Mesothelial cell of epicardium (in vitro differentiated cells): Measurements from ENCODE around the gene MDM2. TPM values are rescaled to one million over a fixed set of nuclear protein-coding genes. Genes with fewer than 3 reads are reported as not detected.
"Not testable (repeated sequence)": the region's sequence is repeated elsewhere in the genome, so short reads cannot be mapped to it uniquely, and the experiment has no call there.

Source experiments
- DNase-seq, 2 experiments: peaks; one replicate each; pipeline ENCODE4 v3.0.0; 2021; ENCODE audit warnings: low spot score in 2 of 2; ENCODE audit not compliant: unreplicated experiment in 2 of 2
- H3K27ac Mint-ChIP-seq: 2 replicates; pipeline ENCODE4 v1.8.0; 2021; ENCODE audit warnings: mixed read lengths
- H3K27me3 Mint-ChIP-seq: 2 replicates; pipeline ENCODE4 v1.8.0; 2021; ENCODE audit warnings: low read depth, mixed read lengths
- H3K36me3 Mint-ChIP-seq: 2 replicates; pipeline ENCODE4 v1.8.0; 2021; ENCODE audit warnings: mixed read lengths
- H3K4me1 Mint-ChIP-seq: 2 replicates; pipeline ENCODE4 v1.8.0; 2021; ENCODE audit warnings: mixed read lengths
- H3K4me3 Mint-ChIP-seq: 2 replicates; pipeline ENCODE4 v1.8.0; 2021; ENCODE audit warnings: mild to moderate bottlenecking, moderate library complexity, mixed read lengths
- H3K9me3 Mint-ChIP-seq: 2 replicates; pipeline ENCODE4 v1.8.0; 2021; ENCODE audit warnings: mixed read lengths
- total RNA-seq: library from RNA; stranded (reverse); gene quantifications from 3 replicates; pipeline ENCODE4 v1.2.1, GENCODE V29; 2021
- TF ChIP-seq, protein P1 (sequence below): fragments of 200-600 bp; sonication (generic); IDR thresholded peaks from one replicate; pipeline ENCODE4 v1.5.0; 2021; ENCODE audit warnings: antibody characterized with exemption; ENCODE audit not compliant: unreplicated experiment

Gene MDM2
- total RNA-seq, 1 donor from 2014 or later: 182 TPM

DNA sequence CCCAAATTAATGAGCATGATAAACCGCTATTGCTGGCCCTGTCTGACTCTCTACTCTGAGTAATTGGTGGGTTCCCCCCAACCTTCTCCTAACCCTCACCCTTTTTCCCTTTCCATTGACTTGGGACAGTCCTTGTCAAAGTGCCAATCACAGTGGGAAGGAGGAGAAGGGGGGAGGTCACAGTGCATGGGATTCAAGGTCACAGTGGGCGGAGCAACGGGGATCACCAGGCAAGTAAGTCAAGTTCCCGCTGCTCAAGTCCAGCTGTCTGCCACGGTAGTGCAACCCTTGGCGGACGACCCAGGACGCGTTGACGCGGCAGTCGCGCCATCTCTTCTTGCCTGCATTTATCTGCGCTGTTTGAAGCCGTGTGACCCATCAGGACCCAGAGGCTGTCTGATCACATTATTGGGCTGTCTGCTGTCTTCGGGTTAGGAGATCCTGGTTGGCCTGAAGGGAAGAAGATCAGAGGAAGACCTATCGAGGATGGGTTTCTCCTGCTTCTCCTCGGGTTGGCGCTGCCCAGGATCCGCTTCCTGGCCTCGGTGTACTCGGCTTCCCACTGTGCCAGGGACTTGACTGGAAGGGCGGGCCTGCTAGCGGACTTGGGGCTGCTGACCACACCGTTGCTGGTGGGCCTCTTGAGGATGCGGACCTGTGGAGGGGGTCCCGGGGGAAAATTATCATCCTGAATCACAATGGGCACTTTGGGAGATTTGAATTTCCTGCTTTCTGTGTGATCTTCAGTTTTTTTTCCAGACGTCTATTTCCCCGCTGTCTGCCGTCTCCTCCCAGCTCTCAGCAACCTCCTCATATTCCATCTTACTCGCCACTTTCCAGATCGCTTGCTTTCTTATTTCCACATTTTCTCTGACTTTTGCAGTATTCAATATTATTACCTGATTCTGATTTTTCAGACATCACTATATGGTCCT, 3.1 kb upstream of the MDM2 start:
- Mint-ChIP-seq H3K4me1 (peaks cover 14% of the 10 kb centered on the region), H3K9me3 (peaks cover 1% of the 10 kb centered on the region), H3K36me3 (no peaks in the 10 kb centered on the region), H3K4me3 (no peak overlapping the region), H3K27me3 (no peaks in the 10 kb centered on the region), H3K27ac (no peak overlapping the region)
- DNase-seq: no peak
- TF ChIP-seq, protein P1, sequence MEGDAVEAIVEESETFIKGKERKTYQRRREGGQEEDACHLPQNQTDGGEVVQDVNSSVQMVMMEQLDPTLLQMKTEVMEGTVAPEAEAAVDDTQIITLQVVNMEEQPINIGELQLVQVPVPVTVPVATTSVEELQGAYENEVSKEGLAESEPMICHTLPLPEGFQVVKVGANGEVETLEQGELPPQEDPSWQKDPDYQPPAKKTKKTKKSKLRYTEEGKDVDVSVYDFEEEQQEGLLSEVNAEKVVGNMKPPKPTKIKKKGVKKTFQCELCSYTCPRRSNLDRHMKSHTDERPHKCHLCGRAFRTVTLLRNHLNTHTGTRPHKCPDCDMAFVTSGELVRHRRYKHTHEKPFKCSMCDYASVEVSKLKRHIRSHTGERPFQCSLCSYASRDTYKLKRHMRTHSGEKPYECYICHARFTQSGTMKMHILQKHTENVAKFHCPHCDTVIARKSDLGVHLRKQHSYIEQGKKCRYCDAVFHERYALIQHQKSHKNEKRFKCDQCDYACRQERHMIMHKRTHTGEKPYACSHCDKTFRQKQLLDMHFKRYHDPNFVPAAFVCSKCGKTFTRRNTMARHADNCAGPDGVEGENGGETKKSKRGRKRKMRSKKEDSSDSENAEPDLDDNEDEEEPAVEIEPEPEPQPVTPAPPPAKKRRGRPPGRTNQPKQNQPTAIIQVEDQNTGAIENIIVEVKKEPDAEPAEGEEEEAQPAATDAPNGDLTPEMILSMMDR: no peak

DNA sequence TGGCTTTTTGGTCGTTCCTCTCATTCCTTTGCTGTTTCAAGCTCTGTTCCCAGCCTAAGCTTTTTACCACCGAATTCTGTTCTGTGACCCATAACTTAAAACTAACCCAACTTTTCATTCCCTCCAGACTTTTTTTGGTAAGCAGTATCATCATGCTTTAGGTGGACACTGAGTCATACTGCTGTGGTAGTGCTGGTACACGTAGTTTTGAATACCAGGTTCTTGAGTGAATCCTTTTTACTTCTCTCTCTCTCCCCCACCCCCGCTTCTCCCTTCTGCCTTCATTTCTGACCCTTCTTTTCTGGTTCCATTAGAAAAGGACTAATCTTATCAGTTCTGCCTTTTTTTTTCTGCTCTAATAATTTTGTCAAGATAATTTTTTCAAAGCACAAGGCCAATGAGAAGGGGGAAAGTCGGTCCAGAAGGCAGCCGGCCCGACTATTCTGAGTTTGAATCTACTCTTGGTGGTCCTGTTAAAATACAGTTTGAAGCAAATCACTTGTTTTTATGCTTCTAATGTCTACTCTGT, 2.3 kb upstream of the MDM2 start:
- H3K4me3 Mint-ChIP-seq: no peak overlapping the region

DNA sequence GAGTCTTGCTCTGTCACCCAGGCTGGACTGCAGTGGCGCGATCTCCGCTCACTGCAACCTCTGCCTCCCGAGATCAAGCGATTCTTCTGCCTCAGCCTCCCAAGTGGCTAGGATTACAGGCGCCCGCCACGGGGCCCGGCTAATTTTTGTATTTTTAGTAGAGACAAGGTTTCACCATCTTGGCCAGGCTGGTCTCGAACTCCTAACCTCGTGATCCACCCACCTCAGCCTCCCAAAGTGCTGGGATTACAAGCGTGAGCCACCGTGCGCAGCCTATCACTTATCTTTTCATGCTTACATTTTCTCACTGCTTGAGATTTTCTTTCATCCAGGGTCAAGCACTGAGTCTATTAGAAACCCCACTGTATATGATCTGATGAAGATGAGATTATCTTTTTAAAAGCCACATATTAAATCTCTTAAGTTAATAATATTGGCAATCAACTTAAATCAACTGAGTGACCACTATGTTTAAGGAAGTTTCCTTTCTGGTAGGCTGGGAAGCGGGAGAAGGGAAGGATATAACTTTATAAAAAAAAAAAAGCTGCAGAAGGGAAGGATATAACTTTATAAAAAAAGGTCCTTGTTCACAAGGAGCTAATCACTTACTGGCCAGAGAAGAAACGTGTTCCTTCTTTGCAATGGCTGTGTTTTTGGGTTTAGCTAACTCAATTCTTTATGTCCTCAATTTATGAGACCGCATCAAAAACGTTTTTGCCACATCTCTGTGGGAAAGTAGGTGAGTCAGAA, 1.3 kb upstream of the MDM2 start:
- H3K27me3 Mint-ChIP-seq: no peaks in the 10 kb centered on the region
- TF ChIP-seq, protein P1: no peak
- peaks cover 22% of the 10 kb centered on the region for H3K4me1 Mint-ChIP-seq

More for the DNA sequence above, 2.3 kb upstream of the MDM2 start:
- no peak overlapping the region for H3K27ac Mint-ChIP-seq
- peaks cover under 1% of the 10 kb centered on the region for H3K36me3 Mint-ChIP-seq
- TF ChIP-seq, protein P1: no peak
- no peaks in the 10 kb centered on the region for H3K27me3 Mint-ChIP-seq
- no peaks in the 10 kb centered on the region for H3K9me3 Mint-ChIP-seq
- peaks cover 15% of the 10 kb centered on the region for H3K4me1 Mint-ChIP-seq
- no peak for DNase-seq

DNA sequence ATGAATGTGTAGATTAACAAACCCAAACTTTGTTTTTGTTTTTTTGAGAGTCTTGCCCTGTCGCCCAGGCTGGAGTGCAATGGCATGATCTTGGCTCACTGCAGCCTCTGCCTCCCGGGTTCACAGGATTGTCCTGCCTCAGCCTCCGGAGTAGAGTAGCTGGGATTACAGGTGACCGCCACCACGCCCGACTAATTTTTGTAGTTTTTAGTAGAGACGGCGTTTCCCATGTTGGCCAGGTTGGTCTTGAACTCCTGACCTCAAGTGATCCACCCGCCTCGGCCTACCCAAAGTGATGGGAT, 752 bp upstream of the MDM2 start:
- H3K27me3 Mint-ChIP-seq, H3K9me3 Mint-ChIP-seq, DNase-seq, H3K36me3 Mint-ChIP-seq: not testable (repeated sequence)
- Mint-ChIP-seq H3K4me3 (peak overlapping the region; percentile 89), H3K4me1 (peaks cover 19% of the 10 kb centered on the region), H3K27ac (peak overlapping the region; percentile 91)

More for the DNA sequence above, 1.3 kb upstream of the MDM2 start:
- Mint-ChIP-seq H3K9me3 (no peaks in the 10 kb centered on the region), H3K27ac (no peak overlapping the region), H3K4me3 (peak overlapping the region; percentile 89), H3K36me3 (peaks cover 4% of the 10 kb centered on the region)
- DNase-seq: no peak

DNA sequence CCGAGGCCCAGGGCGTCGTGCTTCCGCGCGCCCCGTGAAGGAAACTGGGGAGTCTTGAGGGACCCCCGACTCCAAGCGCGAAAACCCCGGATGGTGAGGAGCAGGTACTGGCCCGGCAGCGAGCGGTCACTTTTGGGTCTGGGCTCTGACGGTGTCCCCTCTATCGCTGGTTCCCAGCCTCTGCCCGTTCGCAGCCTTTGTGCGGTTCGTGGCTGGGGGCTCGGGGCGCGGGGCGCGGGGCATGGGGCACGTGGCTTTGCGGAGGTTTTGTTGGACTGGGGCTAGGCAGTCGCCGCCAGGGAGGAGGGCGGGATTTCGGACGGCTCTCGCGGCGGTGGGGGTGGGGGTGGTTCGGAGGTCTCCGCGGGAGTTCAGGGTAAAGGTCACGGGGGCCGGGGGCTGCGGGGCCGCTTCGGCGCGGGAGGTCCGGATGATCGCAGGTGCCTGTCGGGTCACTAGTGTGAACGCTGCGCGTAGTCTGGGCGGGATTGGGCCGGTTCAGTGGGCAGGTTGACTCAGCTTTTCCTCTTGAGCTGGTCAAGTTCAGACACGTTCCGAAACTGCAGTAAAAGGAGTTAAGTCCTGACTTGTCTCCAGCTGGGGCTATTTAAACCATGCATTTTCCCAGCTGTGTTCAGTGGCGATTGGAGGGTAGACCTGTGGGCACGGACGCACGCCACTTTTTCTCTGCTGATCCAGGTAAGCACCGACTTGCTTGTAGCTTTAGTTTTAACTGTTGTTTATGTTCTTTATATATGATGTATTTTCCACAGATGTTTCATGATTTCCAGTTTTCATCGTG, 612 bp downstream of the MDM2 start:
- Mint-ChIP-seq H3K4me1 (peaks cover 29% of the 10 kb centered on the region), H3K9me3 (no peaks in the 10 kb centered on the region), H3K27me3 (no peaks in the 10 kb centered on the region), H3K4me3 (peak overlapping the region; percentile 89), H3K36me3 (peaks cover 12% of the 10 kb centered on the region), H3K27ac (peak overlapping the region; percentile 97)
- DNase-seq: peak; percentile 39 to 67
- TF ChIP-seq, protein P1: no peak
